Stimulated activated naive CD8-positive, alpha-beta T cell treated with anti-CD3 and anti-CD28 coated beads, Interleukin-15, Interleukin-2, amounts not matched to agents 100 U/mL and 50 U/mL, for 24 hours (primary cell): ENCODE data around the gene ACAP2.
"Not testable (repeated sequence)": the region's sequence is repeated elsewhere in the genome, so short reads cannot be mapped to it uniquely, and the experiment has no call there.

Experiments used
- ATAC-seq: fragments of 150-1000 bp; cut with Tn5 transposase; one replicate; pipeline ENCODE4 v1.10.0; 2021
- DNase-seq: peaks from one replicate; pipeline ENCODE4 v3.0.0; 2021

ACAP2 gene

DNA sequence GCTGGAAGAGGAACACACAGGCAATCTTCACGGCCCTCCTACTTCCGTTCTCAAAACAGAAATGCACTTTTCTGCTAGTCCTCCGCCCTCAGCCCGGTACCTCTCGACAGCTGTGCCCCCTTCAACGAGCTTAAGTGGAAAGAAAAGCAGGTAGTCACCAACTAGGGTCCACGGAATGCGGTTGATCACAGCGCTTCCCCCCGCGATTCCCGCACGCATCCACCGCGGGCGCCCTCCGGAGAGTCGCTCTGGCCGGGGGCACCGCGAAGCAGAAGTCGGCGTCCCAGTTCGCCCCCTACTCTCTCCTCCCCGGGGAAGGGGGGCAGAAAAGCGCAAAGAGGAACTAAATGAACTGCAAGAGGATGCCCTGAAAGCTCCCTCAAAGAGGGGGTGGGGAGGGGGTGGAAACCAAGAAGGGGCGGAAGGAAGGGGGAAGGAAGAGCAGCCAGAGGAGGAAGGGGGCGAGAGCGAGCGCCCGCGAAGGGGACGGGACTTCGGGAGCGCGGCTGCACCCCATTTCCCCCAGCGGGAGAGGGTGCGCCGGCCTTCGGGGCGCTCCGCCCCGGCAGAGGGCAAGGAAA, 738 bp downstream of the ACAP2 start:
- ATAC-seq (peak; percentile 0), DNase-seq (peak; percentile 53)

DNA sequence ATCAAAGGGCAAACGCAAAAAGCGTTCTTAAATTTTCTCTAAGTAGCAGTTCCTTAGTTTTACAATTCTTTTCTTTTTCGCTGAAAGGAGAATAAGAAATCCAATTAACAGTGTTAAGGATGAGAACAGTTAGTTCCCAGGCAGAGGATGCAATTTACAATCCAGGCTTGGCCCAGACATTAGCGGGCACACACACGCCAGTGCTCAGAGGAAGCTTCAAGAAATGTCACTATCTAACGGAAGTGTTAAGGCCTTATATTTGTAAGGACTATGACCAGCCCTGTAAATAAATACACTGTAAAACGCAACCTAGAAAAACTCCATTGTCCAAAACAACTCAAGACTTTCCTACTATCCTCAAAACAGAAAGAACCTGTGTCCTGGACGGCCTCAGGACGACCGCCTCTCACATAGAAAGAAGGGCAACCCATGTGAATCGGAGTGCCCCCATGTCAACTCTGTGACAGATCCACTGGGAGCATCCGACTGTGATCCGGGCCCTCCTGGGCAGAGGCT, 1.3 kb downstream of the ACAP2 start:
- ATAC-seq (no peak), DNase-seq (no peak)

DNA sequence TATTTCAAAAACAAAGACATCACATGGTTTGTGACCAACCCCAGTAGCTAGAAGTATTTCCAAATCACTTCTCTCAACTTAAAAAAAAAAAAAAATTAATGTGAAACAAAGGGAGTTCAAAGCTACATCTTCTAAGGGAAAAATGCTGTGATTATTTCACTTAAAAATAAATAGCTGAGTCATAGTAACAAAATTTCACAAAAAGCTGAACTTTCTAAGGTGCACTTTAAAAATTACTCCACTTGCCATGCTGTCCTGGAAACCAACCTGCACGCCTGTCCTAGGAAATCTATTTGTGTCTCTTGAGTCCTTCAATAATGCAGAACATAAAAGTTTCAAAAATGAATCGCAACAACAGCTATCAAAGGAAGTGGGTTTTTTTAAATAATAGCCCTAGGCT, 1.8 kb downstream of the ACAP2 start:
- ATAC-seq (no peak), DNase-seq (no peak)

DNA sequence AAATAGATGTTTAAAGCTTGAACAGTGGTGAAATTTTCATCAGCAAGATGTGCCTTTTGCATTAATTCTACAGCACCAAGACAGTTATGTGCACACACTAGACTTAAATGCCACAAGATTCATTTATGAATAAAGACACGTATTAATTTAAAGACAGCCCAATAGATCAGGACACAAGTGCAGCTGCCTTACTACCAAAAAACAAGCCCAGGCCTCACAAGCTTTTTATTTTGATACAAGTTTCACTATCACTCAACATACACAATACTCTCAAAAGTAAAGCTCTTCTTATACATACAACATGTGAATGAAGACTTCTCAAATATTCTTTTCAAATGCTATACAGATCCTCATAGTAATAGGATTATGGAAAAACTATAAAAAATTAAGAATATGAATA, 2.4 kb downstream of the ACAP2 start:
- no peak for DNase-seq
- no peak for ATAC-seq

DNA sequence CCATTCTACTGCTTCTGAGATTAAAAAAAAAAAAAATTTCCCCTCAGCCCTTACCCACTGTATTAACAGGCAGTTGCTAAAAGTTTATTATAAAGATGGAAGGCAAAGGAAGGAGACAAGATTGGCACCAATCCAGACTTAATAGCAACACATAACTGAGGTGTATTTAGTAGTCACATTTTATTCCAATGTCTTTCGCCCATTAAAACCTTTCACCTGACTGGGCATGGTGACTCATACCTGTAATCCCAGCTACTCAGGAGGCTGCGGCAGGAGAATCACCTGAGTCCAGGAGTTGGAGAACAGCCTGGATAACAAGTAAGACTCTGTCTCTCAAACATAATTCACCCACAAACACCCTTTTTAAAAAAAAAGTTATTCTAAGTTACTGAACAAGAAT, 4.4 kb downstream of the ACAP2 start:
- ATAC-seq (no peak), DNase-seq (no peak)

DNA sequence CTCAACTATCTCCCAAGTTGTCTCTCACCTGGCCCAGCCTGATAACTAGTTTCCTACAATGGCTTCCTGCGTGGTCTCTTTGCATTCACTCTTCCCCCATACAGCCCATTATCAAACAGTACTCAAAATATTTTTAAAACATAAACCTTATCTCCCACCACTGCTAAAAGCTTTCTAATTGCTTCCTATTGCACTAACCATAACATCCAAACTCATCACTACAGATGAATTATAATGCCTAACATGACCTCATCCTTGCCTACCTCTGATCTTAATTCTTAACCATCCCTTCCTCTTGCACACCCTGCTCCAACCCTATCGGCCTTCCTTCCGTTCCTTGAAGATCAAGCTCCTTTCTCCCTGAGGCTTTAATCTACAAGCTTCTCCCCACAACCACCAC, 17.0 kb downstream of the ACAP2 start:
- ATAC-seq, result no peak
- DNase-seq, result no peak

DNA sequence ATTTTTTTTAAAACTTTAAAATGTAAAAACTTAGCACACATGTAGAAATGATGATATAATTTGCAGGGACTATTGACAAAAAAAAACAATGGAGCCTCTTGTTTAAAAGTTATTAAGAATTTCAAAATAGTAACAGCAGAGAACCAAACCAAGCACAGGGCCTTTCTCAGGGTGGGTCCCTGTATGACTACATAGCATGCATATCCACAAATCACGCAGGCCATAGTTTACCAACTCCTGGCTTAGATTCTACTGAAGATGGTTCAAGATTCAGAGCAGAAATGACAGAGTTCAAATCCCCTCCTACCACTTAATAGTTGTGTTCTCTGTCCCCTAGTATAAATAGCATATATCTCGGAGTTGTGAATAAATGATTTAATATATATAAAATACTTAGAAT, 19.0 kb downstream of the ACAP2 start:
- DNase-seq, result no peak
- no peak for ATAC-seq

DNA sequence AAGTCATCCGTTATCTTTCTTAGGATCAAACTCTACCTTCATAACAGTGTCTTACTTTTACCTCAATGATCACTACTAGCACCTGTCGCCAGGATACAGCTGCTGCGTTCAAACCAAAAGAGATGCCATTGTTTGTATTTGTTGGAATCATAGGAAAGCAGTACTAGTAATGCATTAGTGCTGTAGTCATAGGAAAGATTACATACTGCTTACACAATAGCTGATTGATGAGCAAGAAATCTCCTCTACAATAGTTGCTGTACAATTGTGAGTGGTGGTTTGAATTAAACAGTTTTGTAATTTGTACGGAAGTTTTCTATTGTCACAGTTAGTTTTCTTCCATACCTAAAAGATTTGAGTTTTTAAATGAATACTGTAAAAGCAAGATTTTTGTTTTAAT, 21.4 kb downstream of the ACAP2 start:
- DNase-seq, result no peak

DNA sequence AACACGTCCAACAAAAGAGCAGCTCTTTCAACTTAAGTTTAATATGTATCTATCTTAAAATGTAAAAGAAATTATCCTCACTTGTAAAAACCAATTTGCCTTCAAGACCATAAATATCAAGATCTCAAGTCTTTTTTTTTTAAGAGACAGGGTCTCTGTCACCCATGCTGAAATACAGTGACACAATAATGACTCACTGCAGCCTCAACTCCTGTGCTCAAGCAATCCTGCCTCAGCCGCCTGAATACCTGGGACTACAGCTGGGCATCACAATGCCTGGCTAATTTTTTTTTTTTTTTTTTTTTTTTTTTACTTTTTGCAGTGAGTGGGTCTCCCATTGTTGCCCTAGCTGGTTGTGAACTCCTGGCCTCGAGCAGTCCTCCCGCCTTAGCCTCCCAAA, 26.0 kb downstream of the ACAP2 start:
- no peak for ATAC-seq
- DNase-seq, result no peak

More for the DNA sequence above, 21.4 kb downstream of the ACAP2 start:
- ATAC-seq, result no peak

DNA sequence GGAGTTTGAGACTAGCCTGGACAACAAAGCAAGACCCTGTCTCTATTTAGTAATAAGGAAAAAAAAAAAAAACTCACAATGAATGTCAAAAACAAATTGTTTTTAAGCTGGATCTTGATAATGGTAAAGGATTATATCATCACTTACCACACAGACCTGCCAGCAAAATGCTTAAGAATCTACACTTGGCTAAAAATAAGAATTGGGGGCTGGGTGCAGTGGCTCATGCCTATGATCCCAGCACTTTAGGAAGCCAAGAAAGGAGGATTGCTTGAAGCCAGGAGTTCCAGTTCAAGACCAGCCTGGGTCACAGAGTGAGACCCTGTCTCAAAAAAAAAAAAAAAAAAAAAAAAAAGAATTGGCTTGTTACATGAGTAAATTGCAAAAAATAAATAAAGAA, 31.0 kb downstream of the ACAP2 start:
- no peak for ATAC-seq
- no peak for DNase-seq

DNA sequence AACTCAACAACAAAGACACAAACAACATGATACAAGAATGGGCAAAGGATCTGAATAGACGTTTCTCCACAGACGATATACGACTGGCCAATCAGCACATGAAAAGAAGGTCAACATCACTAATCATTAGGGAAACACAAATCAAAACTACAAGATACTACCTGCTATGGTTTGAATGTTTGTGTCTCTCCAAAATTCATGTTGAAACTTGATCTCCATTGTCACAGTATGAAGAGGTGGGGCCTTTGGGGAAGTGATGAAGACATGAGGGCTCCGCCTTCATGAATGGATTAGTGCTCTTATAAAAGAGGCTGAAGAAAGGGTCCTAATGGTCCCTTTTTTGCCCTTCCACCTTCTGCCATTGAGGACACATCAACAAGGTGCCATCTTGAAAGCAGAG, 32.3 kb downstream of the ACAP2 start:
- ATAC-seq (no peak), DNase-seq (no peak)

DNA sequence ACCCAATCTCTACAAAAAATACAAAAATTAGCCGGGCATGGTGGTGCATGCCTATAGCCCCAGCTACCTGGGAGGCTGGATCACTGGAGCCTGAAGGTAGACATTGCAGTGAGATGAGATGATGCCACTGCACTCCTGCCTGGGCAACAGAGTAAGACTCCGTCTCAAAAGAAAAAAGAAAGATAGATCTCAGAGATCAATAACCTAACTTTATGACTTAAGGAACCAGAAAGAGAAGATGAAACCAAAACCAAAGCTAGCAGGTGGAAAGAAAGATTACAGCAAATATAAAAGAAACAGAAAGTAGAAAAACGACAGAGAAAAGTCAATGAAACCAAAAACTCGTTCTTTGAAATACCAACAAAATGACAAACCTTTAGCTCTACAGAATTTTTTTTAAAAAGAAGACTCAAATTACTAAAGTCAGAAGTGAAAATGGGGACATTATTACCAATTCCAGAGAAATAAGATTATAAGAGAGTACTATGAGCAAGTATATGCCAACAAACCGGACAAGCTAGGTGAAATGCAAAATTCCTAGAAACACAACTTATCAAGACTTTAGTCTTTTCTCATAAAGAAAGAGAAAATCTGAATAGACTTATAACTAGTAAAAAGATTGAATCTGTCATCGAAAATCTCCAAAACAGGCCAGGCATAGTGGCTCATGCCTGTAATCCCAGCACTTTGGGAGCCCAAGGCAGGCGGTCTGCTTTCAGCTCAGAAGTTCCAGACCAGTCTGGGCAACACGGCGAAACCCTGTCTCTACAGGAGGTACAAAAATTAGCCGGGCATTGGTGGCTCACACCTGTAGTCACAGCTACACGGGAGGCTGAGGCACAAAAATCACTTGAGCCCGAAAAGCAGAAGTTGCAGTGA, 35.0 kb downstream of the ACAP2 start:
- peak; percentile 52 for ATAC-seq
- no peak for DNase-seq

DNA sequence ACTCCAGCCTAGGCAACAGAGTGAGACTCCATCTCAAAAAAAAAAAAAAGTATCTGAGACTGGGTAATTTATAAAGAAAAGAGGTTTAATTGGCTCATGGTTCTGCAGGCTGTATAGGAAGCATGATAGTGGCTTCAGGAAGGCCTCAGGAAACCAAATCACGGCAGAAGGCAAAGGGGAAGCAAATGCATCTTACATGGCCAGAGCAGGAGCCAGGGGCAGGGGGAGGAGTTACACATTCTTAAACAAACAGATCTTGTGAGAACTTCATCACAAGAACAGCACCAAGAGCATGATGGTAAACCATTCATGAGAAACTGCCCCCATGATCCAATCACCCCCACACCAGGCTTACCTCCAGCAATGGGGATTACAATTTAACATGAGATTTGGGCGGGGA, 37.2 kb downstream of the ACAP2 start:
- no peak for ATAC-seq
- DNase-seq, result no peak

DNA sequence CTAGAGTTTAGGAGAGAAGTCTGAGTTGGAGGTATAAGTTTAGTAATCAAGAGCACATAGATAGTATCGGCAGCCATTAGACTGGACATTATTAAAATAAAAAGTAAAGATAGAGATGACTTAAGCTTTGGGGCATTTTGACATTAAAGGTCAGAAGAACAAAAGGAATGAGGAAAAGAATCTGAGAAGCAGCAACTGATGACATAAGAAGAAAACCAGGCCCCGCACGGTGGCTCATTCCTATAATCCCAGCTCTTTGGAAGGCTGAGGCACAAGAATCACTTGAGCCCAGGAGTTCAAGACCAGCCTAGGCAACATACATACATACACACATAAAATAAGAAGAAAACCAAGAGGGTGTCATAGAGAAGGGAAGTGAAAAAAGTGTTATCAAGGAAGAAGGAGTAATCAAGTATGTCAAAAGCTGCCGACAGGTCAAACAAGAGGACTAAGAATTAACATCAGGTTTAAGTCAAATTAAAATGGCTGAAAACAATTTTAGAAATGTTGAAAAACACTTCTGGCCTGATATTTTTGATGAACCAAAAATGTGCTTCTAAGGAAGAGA, 38.9 kb downstream of the ACAP2 start:
- DNase-seq, result no peak
- ATAC-seq, result no peak

DNA sequence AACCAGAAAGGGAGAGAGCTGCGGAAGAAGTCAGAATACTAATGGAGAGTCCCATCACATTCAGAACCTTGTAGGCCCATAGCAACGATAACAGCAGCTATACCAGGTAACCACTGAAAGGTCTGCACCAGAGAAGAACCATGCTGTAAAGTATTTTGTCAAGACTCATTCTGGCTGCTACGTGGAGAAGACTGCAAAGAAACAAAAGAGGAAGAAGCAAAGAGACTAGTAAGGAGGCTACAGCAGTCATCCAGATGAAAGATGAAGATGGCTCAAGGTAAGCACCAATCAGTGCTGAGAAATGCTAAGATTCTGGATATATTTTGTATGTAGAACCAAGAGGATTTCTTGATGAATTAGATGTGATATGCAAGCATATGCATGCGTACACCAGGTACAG, 39.6 kb downstream of the ACAP2 start:
- DNase-seq, result no peak
- ATAC-seq, result no peak

DNA sequence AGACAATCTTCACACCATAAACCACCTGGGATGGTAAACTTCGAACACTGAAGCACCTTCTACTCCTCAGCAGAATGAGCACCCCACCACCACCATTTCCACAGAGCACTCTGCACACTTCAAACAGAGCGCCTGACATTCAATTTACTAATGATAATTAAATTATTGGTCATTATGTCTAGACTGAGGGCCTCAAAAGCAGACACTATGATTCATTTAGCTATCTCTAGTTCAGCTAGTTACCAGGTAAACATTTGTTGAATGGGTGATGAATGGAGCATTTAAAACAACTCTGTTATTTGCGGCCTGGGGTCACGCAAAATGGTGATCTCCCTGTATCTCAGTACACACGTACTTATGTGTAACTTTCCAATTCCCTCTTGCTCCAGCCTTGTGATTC, 40.9 kb downstream of the ACAP2 start:
- DNase-seq (no peak), ATAC-seq (no peak)

DNA sequence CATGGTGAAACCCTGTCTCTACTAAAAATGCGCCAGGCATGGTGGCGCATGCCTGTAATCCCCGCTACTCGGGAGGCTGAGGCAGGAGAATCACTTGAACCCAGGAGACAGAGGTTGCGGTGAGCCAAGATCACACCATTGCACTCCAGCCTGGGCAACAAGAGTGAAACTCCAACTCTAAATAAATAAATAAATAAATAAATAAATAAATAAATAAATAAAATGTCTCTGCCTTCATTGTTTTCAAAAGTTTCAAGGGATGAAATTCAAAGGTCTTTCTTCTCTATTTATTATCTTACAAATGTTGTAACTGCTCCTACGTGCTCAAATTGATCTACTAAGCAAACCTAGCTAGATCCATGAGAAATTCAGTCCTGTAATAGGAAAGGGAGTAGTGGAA, 44.4 kb downstream of the ACAP2 start:
- ATAC-seq, DNase-seq: not testable (repeated sequence)

DNA sequence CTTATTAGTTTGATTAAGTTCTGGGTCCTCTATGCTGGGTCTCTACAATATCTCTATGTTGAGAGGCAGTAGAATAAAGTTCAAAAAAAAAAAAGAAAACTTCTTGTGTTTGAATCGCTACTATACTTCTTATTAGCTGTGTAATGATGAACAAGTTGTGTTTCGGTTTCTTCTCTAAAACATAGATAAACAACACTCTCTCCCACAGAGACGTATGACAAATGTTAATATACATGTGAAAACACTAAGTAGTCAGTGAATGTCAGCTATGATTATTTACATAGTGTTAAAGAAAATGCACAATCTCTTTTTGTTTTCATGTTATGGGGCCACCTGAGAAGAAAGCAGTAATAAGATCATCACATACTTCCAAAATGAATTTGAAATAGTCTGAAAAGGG, 45.3 kb downstream of the ACAP2 start:
- ATAC-seq (no peak), DNase-seq (no peak)

DNA sequence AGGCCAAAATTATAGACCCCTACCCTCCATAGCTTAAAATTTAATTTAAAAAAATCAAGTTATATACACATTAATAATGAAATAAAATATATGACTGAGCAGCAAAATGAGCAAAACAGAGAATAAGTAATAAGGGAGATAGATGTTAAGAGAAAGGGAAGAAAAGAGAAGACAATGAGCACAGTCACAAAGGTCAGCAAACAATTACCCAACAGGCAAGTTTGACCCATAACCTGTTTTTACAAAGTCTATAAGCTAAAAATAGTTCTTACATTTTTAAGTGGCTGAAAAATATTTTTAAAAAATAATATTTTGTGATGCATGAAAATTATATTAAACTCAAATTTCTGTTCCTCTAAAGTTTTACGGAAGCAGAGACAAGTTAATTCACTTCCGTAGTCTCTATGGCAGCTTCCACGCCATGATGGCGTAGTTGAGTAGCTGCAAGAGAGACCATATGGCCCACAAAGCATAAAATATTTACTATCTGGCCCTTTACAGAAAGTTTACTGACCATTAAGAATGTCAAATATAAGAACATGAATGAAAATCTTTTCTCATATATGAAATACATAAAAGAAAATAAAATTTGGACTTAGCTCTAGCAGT, 47.5 kb downstream of the ACAP2 start:
- ATAC-seq, result no peak

DNA sequence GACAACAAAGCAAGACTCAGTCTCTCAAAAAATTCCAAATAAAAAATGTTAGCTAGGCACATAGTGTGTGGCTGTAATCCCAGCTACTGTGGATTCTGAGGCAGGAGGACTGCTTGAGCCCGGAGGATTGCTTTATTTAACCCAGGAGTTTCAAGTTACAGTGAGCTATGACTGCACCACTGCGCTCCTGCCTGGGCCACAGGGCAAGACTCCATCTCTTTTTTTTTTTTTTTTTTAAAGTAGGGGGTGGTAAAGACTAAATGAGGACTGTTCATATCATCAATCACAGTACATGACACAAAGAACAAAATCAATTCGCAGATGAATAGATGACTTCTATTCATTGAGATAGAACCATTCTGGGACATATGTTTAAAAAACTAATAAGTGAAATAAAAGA, 48.1 kb downstream of the ACAP2 start:
- ATAC-seq (no peak), DNase-seq (no peak)

More for the DNA sequence above, 47.5 kb downstream of the ACAP2 start:
- DNase-seq, result no peak

DNA sequence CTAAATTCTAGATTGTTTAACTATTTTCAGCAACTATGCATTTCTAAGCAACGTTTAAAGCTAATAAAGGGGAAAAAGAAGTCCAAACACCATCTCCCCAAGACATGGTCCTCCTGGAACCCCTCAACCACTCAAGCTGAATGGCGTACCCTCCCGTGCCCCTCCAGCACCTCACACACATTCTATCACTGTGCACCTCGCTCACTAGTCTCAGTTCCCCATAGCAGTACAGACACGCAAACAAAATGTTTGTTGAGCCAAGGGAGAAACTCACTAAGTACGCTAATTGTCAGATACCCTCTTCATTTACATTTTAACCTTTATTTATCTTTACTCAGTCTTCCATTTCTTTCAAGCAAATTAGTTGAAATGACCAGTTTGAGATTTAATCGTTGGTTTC, 48.8 kb downstream of the ACAP2 start:
- ATAC-seq, result no peak

DNA sequence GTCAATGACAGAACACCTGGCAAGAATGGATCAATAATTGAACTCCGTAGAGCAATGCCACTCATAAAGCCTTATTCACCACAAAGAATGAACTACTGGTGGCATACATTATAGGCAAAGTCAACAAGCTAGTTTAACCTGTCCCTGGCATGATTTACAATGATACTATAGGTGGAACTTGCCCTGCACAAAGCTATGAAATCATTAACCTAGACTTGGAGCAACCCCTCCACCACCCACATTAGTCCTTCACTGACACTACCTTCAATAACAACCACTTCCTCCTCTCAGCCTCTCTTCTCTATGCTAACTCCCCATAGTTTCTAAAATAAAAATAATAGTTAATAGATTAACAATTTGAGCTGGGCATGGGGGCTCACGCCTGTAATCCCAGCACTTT, 54.4 kb downstream of the ACAP2 start:
- DNase-seq, result no peak
- no peak for ATAC-seq

More for the DNA sequence above, 48.8 kb downstream of the ACAP2 start:
- no peak for DNase-seq

DNA sequence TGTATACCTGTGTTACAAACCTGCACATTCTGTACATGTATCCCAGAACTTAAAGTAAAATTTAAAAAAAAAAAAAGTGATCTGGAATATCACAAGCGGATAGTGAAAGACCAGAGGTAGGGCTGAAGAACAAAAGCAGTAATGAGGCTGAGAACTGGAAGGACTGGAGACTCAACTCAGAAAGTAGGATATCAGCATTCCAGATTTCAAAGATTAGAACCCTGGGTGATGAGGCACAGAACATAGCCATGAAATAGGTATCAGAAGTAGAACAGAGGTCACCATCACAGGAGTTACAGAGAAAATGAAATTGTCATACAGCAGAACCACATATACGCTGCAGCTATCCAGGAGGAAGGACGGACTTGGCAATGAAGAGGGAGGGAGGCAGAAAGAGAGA, 56.1 kb downstream of the ACAP2 start:
- DNase-seq (no peak), ATAC-seq (no peak)
